K562 (cell line): ENCODE data around the gene KCTD19. TPM values are rescaled to one million over a fixed set of nuclear protein-coding genes. Genes with fewer than 3 reads are reported as not detected.

Source experiments
- ARID1B ChIP-seq: fragments of 450-650 bp; IDR thresholded peaks from 2 replicates; pipeline ENCODE4 v1.6.1; 2016; ENCODE audit warnings: antibody characterized with exemption, mild to moderate bottlenecking, inconsistent platforms
- CBFA2T3 ChIP-seq: fragments of 450-650 bp; IDR thresholded peaks from 2 replicates; pipeline ENCODE4 v1.6.1; 2017
- FOSL1 ChIP-seq: fragments of 200-800 bp; sonication (Bioruptor generic); conservative IDR thresholded peaks from 2 replicates; pipeline ENCODE4 v1.6.1; 2016; ENCODE audit warnings: missing genetic modification characterization, missing compliant biosample characterization
- JUN ChIP-seq, 2 experiments: sonication (generic) in 1 of 2; formaldehyde crosslinking in 1 of 2; IDR thresholded peaks; 2 replicates each; pipeline versions ENCODE4 v1.6.1 to v1.8.0; 2012 to 2022; ENCODE audit warnings: borderline replicate concordance in 2 of 2, mild to moderate bottlenecking in 2 of 2, improper control_type of control experiment in 1 of 2, low read depth in 1 of 2, low read length in 1 of 2, missing genetic modification reagents in 1 of 2
- MCM2 ChIP-seq: fragments of 450-650 bp; IDR thresholded peaks from 2 replicates; pipeline ENCODE4 v1.6.1; 2017; ENCODE audit warnings: low read depth, mild to moderate bottlenecking
- NFIX ChIP-seq: fragments of 250-450 bp; sonication (Bioruptor Pico); IDR thresholded peaks from 2 replicates; pipeline ENCODE4 v1.4.0; 2020; ENCODE audit warnings: low read depth, mild to moderate bottlenecking, moderate library complexity
- NFXL1 ChIP-seq: fragments of 450-650 bp; formaldehyde crosslinking; IDR thresholded peaks from 2 replicates; pipeline ENCODE4 v1.4.0; 2021; ENCODE audit warnings: mild to moderate bottlenecking
- NR4A1 ChIP-seq, 2 experiments: fragments of 250-450 bp in 1 of 2; fragments of 450-650 bp in 1 of 2; sonication (Bioruptor Pico) in 1 of 2; IDR thresholded peaks; 2 replicates each; pipeline versions ENCODE4 v1.4.0 to v1.6.1; 2016 to 2020; ENCODE audit warnings: mild to moderate bottlenecking in 2 of 2, missing compliant biosample characterization in 1 of 2, missing genetic modification characterization in 1 of 2, moderate library complexity in 1 of 2
- PRMT5 ChIP-seq: sonication (generic); formaldehyde crosslinking; IDR thresholded peaks from 2 replicates; pipeline ENCODE4 v1.5.0; 2020; ENCODE audit warnings: missing genetic modification reagents
- SMAD1 ChIP-seq: fragments of 150-350 bp; IDR thresholded peaks from 2 replicates; pipeline ENCODE4 v1.6.1; 2014; ENCODE audit warnings: low read length, low read depth; ENCODE audit not compliant: partially characterized antibody
- SMARCA5 ChIP-seq: fragments of 450-650 bp; IDR thresholded peaks from 2 replicates; pipeline ENCODE4 v1.6.1; 2016
- SMARCE1 ChIP-seq: fragments of 450-650 bp; IDR thresholded peaks from 2 replicates; pipeline ENCODE4 v1.7.1; 2016; ENCODE audit warnings: mild to moderate bottlenecking
- SREBF2 ChIP-seq: sonication (generic); formaldehyde crosslinking; IDR thresholded peaks from 2 replicates; pipeline ENCODE4 v1.4.0; 2020; ENCODE audit warnings: mild to moderate bottlenecking, missing genetic modification reagents
- TSC22D4 ChIP-seq: fragments of 450-650 bp; IDR thresholded peaks from 2 replicates; pipeline ENCODE4 v1.6.1; 2016; ENCODE audit warnings: missing genetic modification characterization, missing biosample characterization, control low read depth
- ZNF24 ChIP-seq: fragments of 450-650 bp; IDR thresholded peaks from 2 replicates; pipeline ENCODE4 v1.6.1; 2016
- ZNF354B ChIP-seq: fragments of 250-450 bp; sonication (Bioruptor Pico); IDR thresholded peaks from 2 replicates; pipeline ENCODE4 v1.4.0; 2020
- ZNF445 ChIP-seq: fragments of 250-450 bp; sonication (Bioruptor Pico); IDR thresholded peaks from 2 replicates; pipeline ENCODE4 v1.4.0; 2020; ENCODE audit warnings: low read depth, mild to moderate bottlenecking, moderate library complexity
- ZNF551 ChIP-seq: fragments of 250-450 bp; sonication (Bioruptor Pico); IDR thresholded peaks from 2 replicates; pipeline ENCODE4 v1.5.0; 2021; ENCODE audit warnings: mild to moderate bottlenecking, moderate library complexity
- ZSCAN32 ChIP-seq: fragments of 450-650 bp; formaldehyde crosslinking; IDR thresholded peaks from 2 replicates; pipeline ENCODE4 v1.4.0; 2020; ENCODE audit warnings: mild to moderate bottlenecking, moderate library complexity
- polyA plus RNA-seq, 8 experiments: library from polyadenylated mRNA; depleted of rRNA in 4 of 8; stranded (reverse) in 5 of 8; unstranded in 3 of 8; fragments of >200 nt; fragmentation: Nextera tagmentation in 2 of 8; fragmentation: Illumina TruSeq in 1 of 8; extraction: Ambion mirVana in 2 of 8; extraction: Trizol in 1 of 8; gene quantifications; 2 replicates each; pipeline versions ENCODE4 v1.2.1 to v1.2.3, GENCODE V29; 2011 to 2014; ENCODE audit warnings: inconsistent platforms in 1 of 8, missing spikeins in 1 of 8
- total RNA-seq, 7 experiments: library from RNA; depleted of rRNA in 6 of 7; stranded (reverse); fragments of >200 nt in 6 of 7; fragmentation: Illumina TruSeq in 2 of 7; extraction: Trizol in 2 of 7; gene quantifications; 2 replicates each; pipeline versions ENCODE4 v1.2.1 to v1.2.3, GENCODE V29; 2011 to 2021; ENCODE audit warnings: low replicate concordance in 1 of 7
- TF ChIP-seq, protein P1 (sequence below), 2 experiments: IDR thresholded peaks; 2 replicates each; pipeline ENCODE4 v1.6.1; 2012; ENCODE audit warnings: improper control_type of control experiment in 2 of 2, low read depth in 2 of 2, low read length in 2 of 2, borderline replicate concordance in 1 of 2
- TF ChIP-seq, protein P2 (sequence below): sonication (generic); formaldehyde crosslinking; IDR thresholded peaks from 2 replicates; pipeline ENCODE4 v1.8.0; 2022; ENCODE audit warnings: missing genetic modification reagents, mild to moderate bottlenecking, moderate library complexity, borderline replicate concordance
- TF ChIP-seq, protein P3 (sequence below): fragments of 450-650 bp; IDR thresholded peaks from 2 replicates; pipeline ENCODE4 v1.6.1; 2016; ENCODE audit warnings: antibody characterized with exemption
- TF ChIP-seq, protein P4 (sequence below): sonication (generic); formaldehyde crosslinking; IDR thresholded peaks from 2 replicates; pipeline ENCODE4 v1.8.0; 2023; ENCODE audit warnings: mild to moderate bottlenecking, missing genetic modification reagents

The KCTD19 gene
- total and polyA plus RNA-seq, 9 of the 15 experiments (the other 6 are each of a cell fraction or from before 2014, with no cell fraction given): 0.03 to 0.91 (median 0.22) TPM; not detected in 2

GRCh38 chr16:67244387-67245185 is 82.0 kb downstream of the KCTD19 start (continued):
- TF ChIP-seq SMARCE1 (peak; percentile 40; the same call in 1 of the 2 replicates), NFXL1 (CRISPR knock-in tag) (no peak), SMARCA5 (0 out of 2 replicates have a peak, but pooled peaks have one; percentile 13), MCM2 (no peak), NR4A1 (CRISPR knock-in tag; IDR thresholded peaks at IDR 0.05) (no peak), NR4A1 (tag; IDR thresholded peaks at IDR 0.05) (no peak), ZNF551 (CRISPR knock-in tag) (no peak), TSC22D4 (tag) (no peak), ZSCAN32 (CRISPR knock-in tag) (no peak), PRMT5 (CRISPR knock-in tag) (no peak), FOSL1 (tag) (peak; percentile 87), SMAD1 (no peak), SREBF2 (CRISPR knock-in tag) (no peak), JUN (IDR thresholded peaks at IDR 0.05; ENCODE audit: borderline replicate concordance, low read depth, low read length) (peak; percentile 71), JUN (CRISPR knock-in tag; IDR thresholded peaks at IDR 0.05; ENCODE audit: borderline replicate concordance) (no peak), NFIX (CRISPR knock-in tag) (no peak), CBFA2T3 (no peak), ARID1B (peak; percentile 14; the same call in 1 of the 2 replicates), ZNF445 (no peak), ZNF354B (CRISPR knock-in tag) (no peak), ZNF24 (no peak)
- TF ChIP-seq, protein P1, sequence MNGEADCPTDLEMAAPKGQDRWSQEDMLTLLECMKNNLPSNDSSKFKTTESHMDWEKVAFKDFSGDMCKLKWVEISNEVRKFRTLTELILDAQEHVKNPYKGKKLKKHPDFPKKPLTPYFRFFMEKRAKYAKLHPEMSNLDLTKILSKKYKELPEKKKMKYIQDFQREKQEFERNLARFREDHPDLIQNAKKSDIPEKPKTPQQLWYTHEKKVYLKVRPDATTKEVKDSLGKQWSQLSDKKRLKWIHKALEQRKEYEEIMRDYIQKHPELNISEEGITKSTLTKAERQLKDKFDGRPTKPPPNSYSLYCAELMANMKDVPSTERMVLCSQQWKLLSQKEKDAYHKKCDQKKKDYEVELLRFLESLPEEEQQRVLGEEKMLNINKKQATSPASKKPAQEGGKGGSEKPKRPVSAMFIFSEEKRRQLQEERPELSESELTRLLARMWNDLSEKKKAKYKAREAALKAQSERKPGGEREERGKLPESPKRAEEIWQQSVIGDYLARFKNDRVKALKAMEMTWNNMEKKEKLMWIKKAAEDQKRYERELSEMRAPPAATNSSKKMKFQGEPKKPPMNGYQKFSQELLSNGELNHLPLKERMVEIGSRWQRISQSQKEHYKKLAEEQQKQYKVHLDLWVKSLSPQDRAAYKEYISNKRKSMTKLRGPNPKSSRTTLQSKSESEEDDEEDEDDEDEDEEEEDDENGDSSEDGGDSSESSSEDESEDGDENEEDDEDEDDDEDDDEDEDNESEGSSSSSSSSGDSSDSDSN (IDR thresholded peaks at IDR 0.05; ENCODE audit: borderline replicate concordance in 1 of 2, low read depth in 2 of 2, low read length in 2 of 2): 0 out of 4 replicates have a peak, but pooled peaks of 1 of the 2 experiments have one; percentile 58
- TF ChIP-seq, protein P2, sequence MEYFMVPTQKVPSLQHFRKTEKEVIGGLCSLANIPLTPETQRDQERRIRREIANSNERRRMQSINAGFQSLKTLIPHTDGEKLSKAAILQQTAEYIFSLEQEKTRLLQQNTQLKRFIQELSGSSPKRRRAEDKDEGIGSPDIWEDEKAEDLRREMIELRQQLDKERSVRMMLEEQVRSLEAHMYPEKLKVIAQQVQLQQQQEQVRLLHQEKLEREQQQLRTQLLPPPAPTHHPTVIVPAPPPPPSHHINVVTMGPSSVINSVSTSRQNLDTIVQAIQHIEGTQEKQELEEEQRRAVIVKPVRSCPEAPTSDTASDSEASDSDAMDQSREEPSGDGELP (CRISPR knock-in tag): peak; percentile 40; the same call in 1 of the 2 replicates
- TF ChIP-seq, protein P3, sequence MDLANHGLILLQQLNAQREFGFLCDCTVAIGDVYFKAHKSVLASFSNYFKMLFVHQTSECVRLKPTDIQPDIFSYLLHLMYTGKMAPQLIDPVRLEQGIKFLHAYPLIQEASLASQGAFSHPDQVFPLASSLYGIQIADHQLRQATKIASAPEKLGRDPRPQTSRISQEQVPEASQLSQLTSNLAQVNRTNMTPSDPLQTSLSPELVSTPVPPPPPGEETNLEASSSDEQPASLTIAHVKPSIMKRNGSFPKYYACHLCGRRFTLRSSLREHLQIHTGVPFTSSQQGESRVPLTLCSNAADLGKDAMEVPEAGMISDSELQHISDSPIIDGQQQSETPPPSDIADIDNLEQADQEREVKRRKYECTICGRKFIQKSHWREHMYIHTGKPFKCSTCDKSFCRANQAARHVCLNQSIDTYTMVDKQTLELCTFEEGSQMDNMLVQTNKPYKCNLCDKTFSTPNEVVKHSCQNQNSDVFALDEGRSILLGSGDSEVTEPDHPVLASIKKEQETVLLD: no peak
- TF ChIP-seq, protein P4, sequence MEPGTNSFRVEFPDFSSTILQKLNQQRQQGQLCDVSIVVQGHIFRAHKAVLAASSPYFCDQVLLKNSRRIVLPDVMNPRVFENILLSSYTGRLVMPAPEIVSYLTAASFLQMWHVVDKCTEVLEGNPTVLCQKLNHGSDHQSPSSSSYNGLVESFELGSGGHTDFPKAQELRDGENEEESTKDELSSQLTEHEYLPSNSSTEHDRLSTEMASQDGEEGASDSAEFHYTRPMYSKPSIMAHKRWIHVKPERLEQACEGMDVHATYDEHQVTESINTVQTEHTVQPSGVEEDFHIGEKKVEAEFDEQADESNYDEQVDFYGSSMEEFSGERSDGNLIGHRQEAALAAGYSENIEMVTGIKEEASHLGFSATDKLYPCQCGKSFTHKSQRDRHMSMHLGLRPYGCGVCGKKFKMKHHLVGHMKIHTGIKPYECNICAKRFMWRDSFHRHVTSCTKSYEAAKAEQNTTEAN (CRISPR knock-in tag): no peak
